ENCODE measurements around the gene CNIH2. TPM values are rescaled to one million over a fixed set of nuclear protein-coding genes. Genes with fewer than 3 reads are reported as not detected.

CNIH2 gene
- total RNA-seq, 4 donors from 2014 or later, result not detected

GRCh38 chr11:66279092-66279734, 1.2 kb downstream of the CNIH2 start:
- Histone ChIP-seq H3K27ac (no peak overlapping the region), H3K4me3 (no peak overlapping the region), H3K4me1 (peaks cover 0 to 28% (median 15%) of the 10 kb centered on the region in 4 donors), H3K9me3 (no peaks in the 10 kb centered on the region), H3K36me3 (peaks cover 0 to 38% (median 0%) of the 10 kb centered on the region in 3 donors), H3K27me3 (peaks cover 0 to 3% of the 10 kb centered on the region in 2 donors)
- TF ChIP-seq CTCF (IDR thresholded peaks at IDR 0.05) (no peak), EP300 (IDR thresholded peaks at IDR 0.05) (no peak), POLR2A (IDR thresholded peaks at IDR 0.05) (no peak)
- DNase-seq (ENCODE audit: low spot score in 2 of 2), result no peak
- WGBS, 2 donors, result 60 to 65% methylated on average over 15 of the region's 15 CpGs

GRCh38 chr11:66280428-66280827, 2.5 kb downstream of the CNIH2 start:
- TF ChIP-seq CTCF (IDR thresholded peaks at IDR 0.05) (no peak), EP300 (IDR thresholded peaks at IDR 0.05) (no peak), POLR2A (IDR thresholded peaks at IDR 0.05) (no peak)
- no peak for DNase-seq (ENCODE audit: low spot score in 2 of 2)
- Histone ChIP-seq H3K27me3 (peaks cover 0 to 3% of the 10 kb centered on the region in 2 donors), H3K9me3 (no peaks in the 10 kb centered on the region), H3K4me1 (peaks cover 0 to 36% (median 15%) of the 10 kb centered on the region in 4 donors), H3K4me3 (no peak overlapping the region), H3K27ac (no peak overlapping the region), H3K36me3 (peaks cover 0 to 38% (median 0%) of the 10 kb centered on the region in 3 donors)
- 63 to 73% methylated on average over 3 to 14 of the region's 14 CpGs for WGBS, 2 donors

GRCh38 chr11:66281001-66281400, 3.0 kb downstream of the CNIH2 start:
- H3K27me3 ChIP-seq, result peaks cover 0 to 3% of the 10 kb centered on the region in 2 donors
- peaks cover 0 to 36% (median 0%) of the 10 kb centered on the region in 3 donors for H3K36me3 ChIP-seq
- no peaks in the 10 kb centered on the region for H3K9me3 ChIP-seq
- H3K27ac ChIP-seq, result no peak overlapping the region
- no peak for DNase-seq (ENCODE audit: low spot score in 2 of 2)
- peaks cover 0 to 42% (median 15%) of the 10 kb centered on the region in 4 donors for H3K4me1 ChIP-seq
- WGBS, 2 donors, result 74 to 77% methylated on average over 6 of the region's 6 CpGs
- no peak overlapping the region for H3K4me3 ChIP-seq
- TF ChIP-seq CTCF (IDR thresholded peaks at IDR 0.05) (no peak), EP300 (IDR thresholded peaks at IDR 0.05) (no peak), POLR2A (IDR thresholded peaks at IDR 0.05) (no peak)

GRCh38 chr11:66281776-66282467, 3.9 kb downstream of the CNIH2 start:
- no peaks in the 10 kb centered on the region for H3K9me3 ChIP-seq
- H3K27ac ChIP-seq, result no peak overlapping the region
- peaks cover 0 to 3% of the 10 kb centered on the region in 2 donors for H3K27me3 ChIP-seq
- TF ChIP-seq POLR2A (IDR thresholded peaks at IDR 0.05) (no peak), EP300 (IDR thresholded peaks at IDR 0.05) (no peak), CTCF (IDR thresholded peaks at IDR 0.05) (no peak)
- no peak for DNase-seq (ENCODE audit: low spot score in 2 of 2)
- 26 to 65% methylated on average over 5 to 20 of the region's 20 CpGs for WGBS, 2 donors
- peaks cover 0 to 51% (median 16%) of the 10 kb centered on the region in 4 donors for H3K4me1 ChIP-seq
- peaks cover 0 to 35% (median 0%) of the 10 kb centered on the region in 3 donors for H3K36me3 ChIP-seq
- no peak overlapping the region for H3K4me3 ChIP-seq
